ENCODE results near the gene LYPD3.

GRCh38 chr19:43507880-43508279 is 42.5 kb upstream of the LYPD3 start:
- TF ChIP-seq, protein P1, sequence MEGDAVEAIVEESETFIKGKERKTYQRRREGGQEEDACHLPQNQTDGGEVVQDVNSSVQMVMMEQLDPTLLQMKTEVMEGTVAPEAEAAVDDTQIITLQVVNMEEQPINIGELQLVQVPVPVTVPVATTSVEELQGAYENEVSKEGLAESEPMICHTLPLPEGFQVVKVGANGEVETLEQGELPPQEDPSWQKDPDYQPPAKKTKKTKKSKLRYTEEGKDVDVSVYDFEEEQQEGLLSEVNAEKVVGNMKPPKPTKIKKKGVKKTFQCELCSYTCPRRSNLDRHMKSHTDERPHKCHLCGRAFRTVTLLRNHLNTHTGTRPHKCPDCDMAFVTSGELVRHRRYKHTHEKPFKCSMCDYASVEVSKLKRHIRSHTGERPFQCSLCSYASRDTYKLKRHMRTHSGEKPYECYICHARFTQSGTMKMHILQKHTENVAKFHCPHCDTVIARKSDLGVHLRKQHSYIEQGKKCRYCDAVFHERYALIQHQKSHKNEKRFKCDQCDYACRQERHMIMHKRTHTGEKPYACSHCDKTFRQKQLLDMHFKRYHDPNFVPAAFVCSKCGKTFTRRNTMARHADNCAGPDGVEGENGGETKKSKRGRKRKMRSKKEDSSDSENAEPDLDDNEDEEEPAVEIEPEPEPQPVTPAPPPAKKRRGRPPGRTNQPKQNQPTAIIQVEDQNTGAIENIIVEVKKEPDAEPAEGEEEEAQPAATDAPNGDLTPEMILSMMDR (conservative IDR thresholded peaks at IDR 0.05 in 1 of 2, IDR thresholded peaks at IDR 0.05 in 1 of 2; ENCODE audit: extremely low read depth in 1 of 2, insufficient read depth in 1 of 2, low read depth in 1 of 2, low read length in 2 of 2), result no peak
- TF ChIP-seq EZH2 (IDR thresholded peaks at IDR 0.05; ENCODE audit: borderline replicate concordance, low read length), result no peak

All from mammary epithelial cell (primary cell).